ENCODE results near the gene CEP162.

CEP162 gene

DNA sequence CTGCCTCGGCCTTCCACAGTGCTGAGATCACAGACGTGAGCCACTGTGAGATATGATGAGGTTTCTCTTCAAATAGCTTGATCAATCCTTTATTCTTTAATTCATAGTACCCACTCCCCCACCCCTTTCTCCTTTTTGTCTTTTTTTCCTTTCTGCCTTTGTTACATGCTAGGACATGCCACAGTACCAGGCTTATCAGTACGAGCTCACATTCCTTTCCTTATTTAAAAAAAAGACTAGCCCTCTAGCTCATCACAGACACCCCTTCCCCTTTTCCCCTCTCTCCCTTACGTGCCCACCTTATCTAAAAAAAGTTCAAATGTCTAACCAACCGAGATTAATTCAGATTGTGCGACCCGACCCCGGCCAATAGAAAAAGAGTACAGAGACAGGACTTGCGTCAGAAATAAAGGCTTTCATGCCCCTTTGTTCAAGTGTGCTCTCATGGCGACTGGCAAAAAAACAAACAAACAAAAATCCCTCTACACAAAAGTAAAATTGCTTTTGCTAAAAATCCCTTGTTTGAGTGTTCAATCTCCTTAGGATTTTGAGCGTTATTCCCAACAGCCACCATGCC is 144.7 kb downstream of the CEP162 start:
- DNase-seq: no peak

DNA sequence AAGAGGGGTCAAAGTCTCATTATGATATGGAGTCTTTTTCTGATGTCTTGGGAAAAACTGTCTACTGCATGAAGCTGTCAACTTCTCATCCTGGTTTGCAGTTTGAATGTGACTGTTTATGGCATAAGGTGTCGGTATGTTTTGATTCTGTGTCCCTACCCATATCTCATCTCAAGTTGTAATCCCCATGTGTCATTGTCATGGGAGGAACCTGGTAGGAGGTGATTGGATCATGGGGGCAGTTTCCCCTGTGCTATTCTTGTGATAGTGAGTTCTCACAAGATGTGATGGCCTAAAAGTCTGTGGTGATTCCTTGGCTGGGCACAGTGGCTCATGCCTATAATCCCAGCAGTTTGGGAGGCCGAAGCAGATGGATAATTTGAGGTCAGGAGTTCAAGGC is 146.2 kb downstream of the CEP162 start:
- no peak for DNase-seq

DNA sequence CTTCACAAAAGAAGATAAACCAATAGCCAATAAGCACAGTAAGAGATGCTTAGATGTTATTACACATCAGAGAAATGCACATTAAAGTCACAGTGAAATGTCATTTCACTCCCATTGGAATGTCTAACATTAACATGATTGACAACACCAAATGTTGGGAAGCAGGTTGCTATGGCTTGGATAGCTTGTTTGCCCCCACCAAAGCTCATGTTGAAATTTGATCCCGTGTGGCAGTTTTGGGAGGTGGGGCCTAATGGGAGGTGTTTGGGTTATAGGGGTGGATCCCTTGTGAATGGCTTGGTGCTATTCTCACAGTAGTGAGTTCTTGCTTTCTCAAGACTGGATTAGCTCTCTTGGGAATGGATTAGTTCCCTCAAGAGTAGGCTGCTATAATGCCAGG is 149.1 kb downstream of the CEP162 start:
- no peak for DNase-seq

DNA sequence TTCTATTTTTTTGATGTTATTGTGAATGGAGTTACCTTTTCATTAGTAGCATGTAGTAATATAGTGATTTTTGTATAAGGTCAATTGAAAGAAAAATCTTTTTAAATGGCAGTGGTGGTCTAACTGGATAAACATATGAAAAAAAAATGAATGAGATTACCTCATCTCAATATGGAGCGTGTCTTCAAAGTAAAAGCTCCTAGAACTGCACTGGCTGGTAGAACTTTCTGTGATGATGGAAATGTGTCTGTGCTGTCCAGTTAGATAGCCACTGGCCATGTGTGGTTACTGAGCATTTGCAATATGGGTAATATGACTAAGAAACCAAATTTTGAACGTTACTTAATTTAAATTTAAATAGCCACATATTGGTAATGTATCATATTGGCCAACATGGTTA is 149.8 kb downstream of the CEP162 start:
- no peak for DNase-seq

DNA sequence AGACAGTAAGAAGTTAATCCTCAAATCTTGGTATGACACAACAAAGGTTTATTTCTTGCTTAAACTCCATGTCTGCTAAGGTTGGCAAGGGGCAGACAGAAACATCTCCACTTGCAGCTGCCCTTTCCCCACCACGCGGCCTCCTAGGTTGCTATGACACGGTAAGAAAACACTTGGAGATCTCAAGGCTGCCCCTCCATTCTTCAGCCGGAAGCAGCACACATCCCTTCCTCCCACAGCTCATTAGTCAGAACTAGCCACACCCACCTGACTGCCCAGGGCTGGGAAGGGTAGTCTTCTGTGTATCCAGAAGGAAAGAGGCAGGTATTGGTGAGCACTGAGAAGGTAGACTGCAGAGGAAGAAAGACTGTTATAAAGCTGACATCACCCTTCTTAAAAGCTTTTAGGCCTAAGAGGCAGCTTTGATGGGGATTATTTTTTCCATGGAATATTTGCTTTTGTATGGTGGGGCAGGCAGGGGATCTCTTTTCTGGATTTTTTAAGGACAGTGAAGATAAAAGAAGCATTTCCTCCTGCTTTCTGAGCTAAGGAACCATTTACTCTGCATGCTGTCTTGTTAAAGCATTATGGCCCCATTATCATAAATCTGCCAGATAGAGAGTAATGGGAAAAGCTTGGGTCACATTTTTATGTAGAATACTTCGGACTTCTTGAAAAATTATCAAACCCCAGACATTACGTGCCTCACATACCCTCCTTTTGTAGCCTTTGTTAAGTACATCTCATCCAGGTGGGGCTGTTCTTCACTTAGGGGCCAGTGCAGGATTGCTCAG is 152.3 kb downstream of the CEP162 start:
- DNase-seq: no peak

Data from NCI-H1417 treated with DMSO at 0.1 percent for 48 hours (cell line).